ENCODE data around the gene HOXB3. TPM values are rescaled to one million over a fixed set of nuclear protein-coding genes. Genes with fewer than 3 reads are reported as not detected.

The HOXB3 gene
- total RNA-seq, 2 experiments from 2014 or later, result 10.5 to 13.6 TPM

- DNase-seq (no peak), ATAC-seq (ENCODE audit: low read depth) (no peak)
- Mint-ChIP-seq H3K27ac (no peak overlapping the region), H3K36me3 (peaks cover 3% of the 10 kb centered on the region), H3K4me1 (peaks cover 20% of the 10 kb centered on the region), H3K9me3 (no peaks in the 10 kb centered on the region), H3K27me3 (peaks cover 45% of the 10 kb centered on the region), H3K4me3 (no peak overlapping the region)
- POLR2A ChIA-PET, result interaction anchor here (0.6 kb wide), 1 partner anchor 9 kb away, joined by 4 read pairs; no protein-coding TSS in a partner anchor
Observed at GRCh38 chr17:48502312-48502711, 87.7 kb downstream of the HOXB3 start.

GRCh38 chr17:48500435-48501426 lies 89.3 kb downstream of the HOXB3 start:
- H3K4me1 Mint-ChIP-seq, result peaks cover 19% of the 10 kb centered on the region
- H3K9me3 Mint-ChIP-seq, result no peaks in the 10 kb centered on the region
- ATAC-seq (ENCODE audit: low read depth), result no peak
- DNase-seq, result no peak
- H3K27ac Mint-ChIP-seq, result no peak overlapping the region
- no peak overlapping the region for H3K4me3 Mint-ChIP-seq
- peaks cover 50% of the 10 kb centered on the region for H3K27me3 Mint-ChIP-seq
- POLR2A ChIA-PET, result interaction anchor here (1.8 kb wide), 1 partner anchor 41 kb away, joined by 5 read pairs; no protein-coding TSS in a partner anchor
- H3K36me3 Mint-ChIP-seq, result no peaks in the 10 kb centered on the region

DNA sequence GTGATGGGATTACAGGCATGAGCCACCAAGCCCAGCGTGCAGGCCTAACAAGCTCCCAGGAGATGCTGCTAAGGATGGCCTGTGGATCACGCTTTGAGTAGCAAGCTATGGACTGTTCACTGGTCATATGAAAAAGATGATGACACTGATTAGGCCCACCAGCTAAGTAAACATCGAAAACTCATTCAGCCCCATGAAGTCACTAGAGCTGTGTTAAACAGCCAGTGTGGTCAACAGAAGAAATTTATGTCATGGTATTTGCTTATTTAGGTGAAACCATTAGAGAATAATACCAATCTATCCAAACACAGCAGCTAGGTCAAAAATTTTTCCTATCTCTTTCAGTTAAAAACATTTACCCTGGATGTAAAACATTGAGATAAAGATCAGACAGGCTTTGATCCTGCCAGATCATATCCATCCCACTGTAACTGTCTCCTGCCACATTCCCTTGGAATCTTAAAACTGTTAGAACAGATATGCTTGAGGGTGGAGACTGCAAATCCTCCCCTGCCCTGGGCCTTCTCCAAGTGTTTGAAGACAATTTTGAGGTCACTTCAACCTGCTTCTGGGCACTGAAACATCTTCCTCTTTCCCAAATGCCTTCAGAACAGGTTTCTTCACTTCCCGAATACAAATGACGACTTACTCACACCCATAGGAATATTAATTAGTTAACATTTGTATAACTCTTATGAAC lies 90.2 kb downstream of the HOXB3 start:
- POLR2A ChIA-PET, result interaction anchor here (1.8 kb wide), 1 partner anchor 42 kb away, joined by 5 read pairs; no protein-coding TSS in a partner anchor
- H3K9me3 Mint-ChIP-seq, result no peaks in the 10 kb centered on the region

DNA sequence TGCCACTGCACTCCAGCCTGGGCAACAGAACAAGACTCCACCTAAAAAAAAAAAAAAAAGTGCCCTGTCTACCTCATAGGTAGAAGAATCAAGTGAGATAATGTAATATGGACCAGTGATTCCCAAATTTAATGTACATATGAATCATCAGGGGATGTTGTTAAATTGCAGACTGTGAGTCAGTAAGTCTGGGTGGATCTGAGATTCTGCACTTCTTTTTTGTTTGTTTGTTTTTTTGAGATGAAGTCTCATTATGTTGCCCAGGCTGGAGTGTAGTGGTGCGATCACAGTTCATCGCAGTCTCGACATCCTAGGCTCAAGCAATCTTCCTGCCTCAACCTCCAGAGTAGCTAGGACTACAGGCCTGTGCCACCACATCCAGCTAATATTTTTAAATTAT lies 90.8 kb downstream of the HOXB3 start:
- no peaks in the 10 kb centered on the region for H3K36me3 Mint-ChIP-seq
- peaks cover 6% of the 10 kb centered on the region for H3K4me1 Mint-ChIP-seq
- no peaks in the 10 kb centered on the region for H3K9me3 Mint-ChIP-seq
- DNase-seq (no peak), ATAC-seq (ENCODE audit: low read depth) (no peak)
- H3K27ac Mint-ChIP-seq, result no peak overlapping the region
- POLR2A ChIA-PET, result interaction anchor here (1.8 kb wide), 1 partner anchor 43 kb away, joined by 5 read pairs; no protein-coding TSS in a partner anchor
- H3K27me3 Mint-ChIP-seq, result peaks cover 61% of the 10 kb centered on the region
- no peak overlapping the region for H3K4me3 Mint-ChIP-seq

More for the DNA sequence above, 90.2 kb downstream of the HOXB3 start:
- no peaks in the 10 kb centered on the region for H3K36me3 Mint-ChIP-seq
- ATAC-seq (ENCODE audit: low read depth) (no peak), DNase-seq (no peak)
- no peak overlapping the region for H3K4me3 Mint-ChIP-seq
- H3K4me1 Mint-ChIP-seq, result peaks cover 12% of the 10 kb centered on the region
- peaks cover 57% of the 10 kb centered on the region for H3K27me3 Mint-ChIP-seq
- H3K27ac Mint-ChIP-seq, result no peak overlapping the region

Small RNA genes within 50 kb of the gene (microRNA-seq; reads per million reads assigned to microRNA genes)
- 2.8 reads per million for gene MIR196A1

Other genes with a start within 250 kb of the HOXB3 start
- gene SKAP1, start 160.0 kb downstream of the HOXB3 start, total RNA-seq, result 10 to 100 TPM; 96.0 to 98.8 TPM
- gene HOXB1, start 59.2 kb downstream of the HOXB3 start, total RNA-seq, result not detected
- 10 to 100 TPM; 19.5 to 20.0 TPM for gene HOXB2, start 45.1 kb downstream of the HOXB3 start, total RNA-seq
- gene HOXB4, start 11.9 kb downstream of the HOXB3 start, total RNA-seq, result 1 to 10 TPM; 5.3 to 6.4 TPM
- not detected for gene HOXB5, start 3.5 kb upstream of the HOXB3 start, total RNA-seq
- gene HOXB6, start 14.7 kb upstream of the HOXB3 start, total RNA-seq, result not detected
- 1 to 10 TPM in 1 of 2 experiments, under 1 TPM in 1; 0.80 to 1.0 TPM for gene HOXB7, start 20.8 kb upstream of the HOXB3 start, total RNA-seq
- not detected for gene HOXB8, start 25.1 kb upstream of the HOXB3 start, total RNA-seq
- gene HOXB9, start 36.1 kb upstream of the HOXB3 start, total RNA-seq, result under 1 TPM; 0.11 to 0.23 TPM
- not detected for gene PRAC1, start 132.3 kb upstream of the HOXB3 start, total RNA-seq
- not detected for gene PRAC2, start 132.9 kb upstream of the HOXB3 start, total RNA-seq
- gene HOXB13, start 138.5 kb upstream of the HOXB3 start, total RNA-seq, result not detected
- gene TTLL6, start 227.0 kb upstream of the HOXB3 start, total RNA-seq, result not detected
- 100 to 1,000 TPM; 179 to 199 TPM for gene CALCOCO2, start 240.8 kb upstream of the HOXB3 start, total RNA-seq